Astrocyte of the hippocampus (primary cell): ENCODE data around the gene KRT71.

ENCODE experiments used
- DNase-seq: peaks from one replicate; pipeline ENCODE4 v3.0.0; 2011; ENCODE audit warnings: low read depth, low spot score

KRT71 gene

GRCh38 chr12:52575948-52576347 is 23.0 kb upstream of the KRT71 start:
- DNase-seq: no peak

GRCh38 chr12:52575256-52575655 is 22.3 kb upstream of the KRT71 start:
- DNase-seq: no peak

- no peak for DNase-seq
These were observed 20.8 kb upstream of the KRT71 start, which contains the start of gene KRT74 for GRCh38 chr12:52573743-52574142. Gene KRT74 (minus strand): TSS chr12:52573843. CDS start chr12:52573777, 66 bp downstream.

- no peak for DNase-seq
These were observed 20.4 kb upstream of the KRT71 start for GRCh38 chr12:52573306-52573705.

GRCh38 chr12:52570511-52570910 is 17.6 kb upstream of the KRT71 start:
- DNase-seq: no peak

GRCh38 chr12:52568111-52568510 is 15.2 kb upstream of the KRT71 start:
- no peak for DNase-seq

GRCh38 chr12:52566847-52567291 is 13.9 kb upstream of the KRT71 start:
- no peak for DNase-seq

- no peak for DNase-seq
These were observed 11.6 kb upstream of the KRT71 start for GRCh38 chr12:52564582-52564981.

- DNase-seq: peak; percentile 3
These were observed 9.0 kb upstream of the KRT71 start for GRCh38 chr12:52561880-52562449.

GRCh38 chr12:52559979-52560378 is 7.0 kb upstream of the KRT71 start:
- no peak for DNase-seq

- DNase-seq: no peak
These were observed 6.0 kb upstream of the KRT71 start for GRCh38 chr12:52558781-52559445.

- no peak for DNase-seq
These were observed 4.5 kb upstream of the KRT71 start for GRCh38 chr12:52557476-52557875.

- DNase-seq: no peak
These were observed 2.6 kb upstream of the KRT71 start for GRCh38 chr12:52555577-52555976.

- no peak for DNase-seq
These were observed 890 bp downstream of the KRT71 start for GRCh38 chr12:52552055-52552454.

GRCh38 chr12:52551216-52551865 is 1.6 kb downstream of the KRT71 start:
- DNase-seq: no peak

GRCh38 chr12:52546126-52546525 is 6.8 kb downstream of the KRT71 start:
- DNase-seq: no peak

GRCh38 chr12:52543985-52544883 is 8.7 kb downstream of the KRT71 start:
- no peak for DNase-seq

- DNase-seq: no peak
These were observed 10.1 kb downstream of the KRT71 start for GRCh38 chr12:52542785-52543318.

GRCh38 chr12:52542157-52542556 is 10.8 kb downstream of the KRT71 start:
- DNase-seq: no peak

- no peak for DNase-seq
These were observed 11.2 kb downstream of the KRT71 start for GRCh38 chr12:52541709-52542108.

- no peak for DNase-seq
These were observed 12.4 kb downstream of the KRT71 start for GRCh38 chr12:52540531-52540930.

GRCh38 chr12:52539821-52540173 is 13.1 kb downstream of the KRT71 start:
- DNase-seq: no peak
